HTR-8/SVneo (cell line): Measurements from ENCODE around the gene PXDC1.
A peak's percentile ranks its signal among the peaks of the same experiment; 100 is the strongest.
"Not testable (repeated sequence)": the region's sequence is repeated elsewhere in the genome, so short reads cannot be mapped to it uniquely, and the experiment has no call there.

Source experiments
- DNase-seq: peaks from one replicate; pipeline ENCODE4 v3.0.0; 2011; ENCODE audit warnings: low spot score, mixed read lengths; ENCODE audit not compliant: insufficient read length
- FAIRE-seq: peaks from 2 replicates; lab custom pipeline; 2011; peaks lifted over from hg19 to GRCh38; lab: Jason Lieb, UNC

The PXDC1 gene

DNA sequence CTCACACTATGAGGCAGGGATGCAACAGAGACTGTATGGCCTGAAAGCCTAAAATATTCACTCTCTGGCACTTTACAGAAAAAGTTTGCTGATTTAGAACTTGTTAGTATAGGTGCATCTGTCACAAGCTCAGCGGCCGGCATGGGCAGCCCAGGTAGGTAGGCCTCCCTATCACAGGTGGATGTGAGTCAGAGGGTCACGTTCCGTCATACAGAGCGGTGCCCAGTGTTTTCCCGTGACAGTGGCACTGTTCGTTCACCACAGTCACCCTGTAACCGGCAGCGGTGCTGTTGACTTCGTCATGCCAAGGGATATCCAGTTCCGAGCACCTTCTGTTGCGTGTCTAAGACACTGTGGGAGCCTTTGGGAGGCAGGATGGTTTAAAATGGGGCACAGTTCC is 32.9 kb upstream of the PXDC1 start:
- DNase-seq (no peak), FAIRE-seq (peak; percentile 13)

DNA sequence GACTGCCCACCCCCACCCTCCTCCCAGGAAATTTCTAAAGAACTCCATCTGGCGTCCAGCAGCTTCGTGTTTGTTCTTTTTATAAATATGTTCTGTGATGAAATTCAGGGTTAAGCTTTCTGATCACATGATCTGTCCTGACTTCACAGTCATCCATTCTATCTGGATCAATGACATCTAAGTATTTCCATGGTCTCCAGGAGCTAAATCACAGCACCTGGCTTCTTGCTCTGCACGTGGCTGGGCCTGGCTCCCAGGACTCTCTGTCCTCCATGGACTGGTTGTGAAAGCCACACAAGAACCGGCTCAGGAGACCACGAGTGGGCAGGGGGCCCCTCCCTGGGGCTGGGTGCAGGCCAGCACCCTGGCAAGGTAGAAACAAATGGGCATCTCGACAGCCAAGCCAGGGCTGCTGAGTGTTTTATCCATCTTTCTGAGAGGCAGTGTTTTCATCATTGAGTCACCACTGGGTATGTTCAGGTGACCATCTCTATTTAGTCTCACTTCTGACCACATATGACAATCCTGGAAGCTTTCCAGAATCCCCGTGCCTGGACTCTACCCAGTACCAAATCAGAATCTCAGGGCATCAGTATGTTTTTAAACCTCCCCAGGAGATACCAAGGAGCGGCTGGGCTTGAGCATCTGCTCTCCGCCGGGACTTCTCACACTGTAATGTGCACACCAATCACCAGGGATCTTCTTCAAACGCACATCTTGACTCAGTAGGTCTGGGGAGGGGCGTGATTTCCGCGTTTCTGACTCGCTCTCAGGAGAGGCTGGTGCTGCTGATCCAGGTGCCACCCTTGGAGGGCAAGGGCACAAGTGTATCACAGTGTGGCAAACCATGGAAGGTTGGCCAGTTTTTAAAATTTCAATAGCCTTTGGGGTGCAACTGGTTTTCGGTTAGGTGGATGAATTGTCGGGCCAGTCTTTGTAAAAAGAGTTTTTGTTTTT is 31.6 kb upstream of the PXDC1 start:
- DNase-seq (no peak), FAIRE-seq (no peak)

DNA sequence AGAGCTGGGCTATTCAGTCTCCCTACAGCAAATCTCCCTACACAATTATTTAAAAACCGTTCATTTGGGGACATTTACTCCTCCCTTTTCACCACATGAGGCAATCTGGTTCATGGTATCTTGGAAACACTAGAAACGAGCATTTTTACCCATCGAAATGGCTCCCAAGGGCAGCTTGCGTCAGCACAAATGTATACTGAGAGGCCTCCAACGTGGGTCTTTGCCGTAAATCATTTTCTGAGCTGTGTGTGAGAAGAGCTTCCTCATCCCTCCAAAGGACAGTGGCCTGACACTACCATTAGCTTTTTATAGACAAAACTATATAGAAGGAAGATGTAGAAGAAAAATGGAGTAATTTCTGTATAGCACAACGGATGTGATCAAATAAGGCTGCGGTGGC is 30.0 kb upstream of the PXDC1 start:
- no peak for FAIRE-seq
- no peak for DNase-seq

DNA sequence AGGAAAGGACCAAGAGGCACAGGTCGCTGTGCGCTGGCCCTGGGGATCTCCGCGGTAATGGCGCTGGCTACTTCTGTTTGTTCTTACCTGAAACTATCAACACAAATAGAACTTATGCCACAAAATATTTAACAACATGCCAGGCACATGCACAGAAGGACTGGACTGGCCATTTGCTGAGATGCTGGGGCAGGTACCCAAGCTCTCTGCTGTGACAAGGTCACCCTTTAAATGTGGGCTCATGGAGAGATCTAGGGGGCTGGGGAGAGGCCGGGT is 28.0 kb upstream of the PXDC1 start:
- no peak for FAIRE-seq
- no peak for DNase-seq

DNA sequence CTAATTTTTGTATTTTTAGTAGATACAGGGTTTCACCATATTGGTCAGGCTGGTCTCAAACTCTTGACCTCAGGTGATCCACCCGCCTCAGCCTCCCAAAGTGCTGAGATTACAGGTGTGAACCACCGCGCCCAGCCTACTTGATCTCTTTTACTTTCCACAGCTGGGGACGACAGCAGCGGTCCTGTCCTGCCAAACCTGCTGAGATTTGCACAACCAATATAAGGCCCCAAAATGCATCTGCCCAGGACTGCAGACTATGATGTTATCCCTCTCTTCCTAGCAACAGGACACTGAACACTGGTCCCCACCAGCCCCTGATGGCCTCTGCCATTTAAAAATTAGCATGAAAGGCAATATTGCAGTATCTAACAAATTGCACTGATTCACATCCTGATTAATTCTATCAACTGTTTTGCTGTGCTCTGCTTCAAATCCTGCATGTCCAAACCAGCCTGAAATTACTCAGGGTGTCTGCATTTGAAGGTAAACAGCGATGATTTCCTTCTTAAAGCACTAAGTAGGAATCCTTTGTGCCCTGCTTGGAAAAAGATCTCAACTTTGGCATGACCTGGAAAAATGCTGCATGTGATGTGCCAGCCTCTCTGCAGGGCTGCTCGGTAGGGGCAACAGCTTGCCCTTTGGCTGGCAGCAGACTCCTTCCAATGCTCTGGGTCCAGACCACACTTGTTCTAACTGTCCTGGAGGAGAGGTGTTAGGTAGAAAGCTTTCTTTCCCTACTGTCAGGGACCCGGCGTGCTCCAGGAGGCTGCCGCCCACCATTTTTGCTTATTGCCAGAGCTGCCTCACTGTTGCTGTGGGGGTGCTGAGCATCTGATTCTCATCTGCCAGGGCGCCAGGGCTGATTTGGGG is 27.4 kb upstream of the PXDC1 start:
- FAIRE-seq (no peak), DNase-seq (no peak)

DNA sequence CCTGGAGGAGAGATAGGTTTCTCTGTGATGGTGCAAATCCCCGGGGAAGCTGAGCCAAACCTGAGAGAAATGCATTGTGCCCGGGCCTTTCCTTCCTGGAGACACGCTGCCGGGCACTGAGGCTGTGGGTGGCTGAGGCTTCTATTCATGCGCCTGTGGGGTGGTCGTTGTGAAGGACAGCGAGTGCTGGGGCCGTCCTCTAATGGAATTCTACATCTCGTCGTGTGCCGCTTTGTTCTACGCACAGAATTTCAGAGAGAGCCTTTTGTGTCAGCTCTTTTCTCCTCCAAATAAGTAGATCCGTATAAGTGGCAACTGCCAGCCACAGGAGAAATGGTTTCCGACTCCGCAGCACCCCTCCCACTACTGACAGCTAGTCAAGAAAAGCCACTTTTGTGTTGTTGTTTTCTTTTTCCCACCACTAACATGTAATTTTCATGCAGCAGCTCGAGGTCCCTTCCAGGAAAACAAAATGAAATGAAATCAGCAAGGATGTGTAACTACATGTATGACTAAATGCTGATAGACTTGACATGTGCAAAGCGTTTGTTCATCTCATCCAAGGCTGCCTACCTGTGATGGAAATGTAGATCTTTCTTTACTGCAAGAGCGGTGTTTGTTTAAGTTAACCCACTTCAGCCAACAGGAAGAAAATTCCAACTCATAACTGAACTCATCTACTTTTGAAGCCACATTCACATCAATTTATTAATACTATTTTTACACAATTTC is 26.4 kb upstream of the PXDC1 start:
- FAIRE-seq (no peak), DNase-seq (no peak)

DNA sequence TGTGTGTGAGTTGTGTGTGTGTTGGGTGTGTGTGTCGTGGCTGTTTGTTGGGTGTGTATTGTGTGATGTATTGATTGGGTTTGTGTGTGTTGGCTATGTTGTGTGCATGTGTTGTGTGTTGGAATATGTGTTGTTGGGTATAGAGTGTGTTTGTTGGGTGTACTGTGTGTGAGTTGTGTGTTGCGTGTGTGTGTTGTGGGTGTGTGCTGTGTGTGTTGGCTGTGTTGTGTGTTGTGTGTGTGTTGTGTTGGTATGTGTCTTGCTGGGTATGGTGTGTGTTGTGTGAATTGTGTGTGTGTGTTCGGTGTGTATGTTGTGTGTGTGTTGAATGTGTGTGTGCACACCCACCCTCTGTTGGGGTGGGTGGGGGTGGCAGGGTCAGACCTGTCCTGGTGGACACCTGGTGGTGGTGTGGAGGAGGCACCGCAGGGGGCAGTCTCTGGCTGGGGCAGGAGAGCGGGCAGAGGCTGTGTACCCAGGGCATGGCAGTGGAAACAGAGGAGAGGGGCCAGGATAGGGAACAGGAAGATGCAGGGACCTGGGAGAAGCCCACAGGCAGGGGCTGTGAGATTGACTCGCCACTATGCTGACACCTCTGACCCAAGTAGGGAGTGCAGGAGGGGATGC is 25.5 kb upstream of the PXDC1 start:
- peak; percentile 99 for FAIRE-seq

DNA sequence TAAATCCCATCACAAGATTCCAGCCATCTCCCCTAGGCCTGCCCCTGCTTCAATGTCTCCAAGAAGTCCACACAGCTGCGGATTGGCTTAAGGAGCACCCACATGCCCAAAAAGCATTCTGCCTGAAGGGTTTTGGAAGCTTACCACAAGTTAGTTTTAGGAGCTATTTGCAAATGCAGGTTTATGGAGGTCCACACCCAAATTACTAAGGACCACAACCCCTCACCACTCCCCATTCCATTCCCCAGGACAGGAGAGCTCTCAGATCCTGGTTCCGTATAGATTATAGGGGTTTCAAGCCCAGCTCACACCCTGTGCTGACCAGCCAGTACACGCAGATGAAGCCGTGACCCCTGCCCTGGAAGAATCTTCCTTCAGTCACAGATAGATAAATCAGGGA is 24.3 kb upstream of the PXDC1 start:
- DNase-seq = no peak
- no peak for FAIRE-seq

More for the DNA sequence above, 25.5 kb upstream of the PXDC1 start:
- DNase-seq = peak; percentile 45

DNA sequence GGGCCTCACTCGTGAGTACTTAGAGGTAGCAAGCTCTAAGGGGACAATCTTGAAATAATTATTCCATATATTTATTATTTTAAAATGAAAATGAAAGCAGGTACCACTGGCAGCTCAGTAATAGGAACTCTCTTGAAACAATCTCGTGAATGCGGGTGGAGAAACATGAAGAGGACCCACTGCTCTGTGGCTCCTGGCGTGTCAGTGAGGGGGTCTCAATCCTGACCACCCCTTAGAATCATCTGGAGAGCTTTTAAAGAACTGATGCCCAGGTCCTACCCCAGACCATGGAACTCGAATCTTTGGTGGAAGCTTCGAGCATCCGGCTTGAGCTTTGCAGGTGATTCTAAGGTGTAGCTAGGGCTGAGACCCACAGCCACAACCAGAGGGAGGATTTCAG is 23.9 kb upstream of the PXDC1 start:
- no peak for DNase-seq
- FAIRE-seq = no peak

DNA sequence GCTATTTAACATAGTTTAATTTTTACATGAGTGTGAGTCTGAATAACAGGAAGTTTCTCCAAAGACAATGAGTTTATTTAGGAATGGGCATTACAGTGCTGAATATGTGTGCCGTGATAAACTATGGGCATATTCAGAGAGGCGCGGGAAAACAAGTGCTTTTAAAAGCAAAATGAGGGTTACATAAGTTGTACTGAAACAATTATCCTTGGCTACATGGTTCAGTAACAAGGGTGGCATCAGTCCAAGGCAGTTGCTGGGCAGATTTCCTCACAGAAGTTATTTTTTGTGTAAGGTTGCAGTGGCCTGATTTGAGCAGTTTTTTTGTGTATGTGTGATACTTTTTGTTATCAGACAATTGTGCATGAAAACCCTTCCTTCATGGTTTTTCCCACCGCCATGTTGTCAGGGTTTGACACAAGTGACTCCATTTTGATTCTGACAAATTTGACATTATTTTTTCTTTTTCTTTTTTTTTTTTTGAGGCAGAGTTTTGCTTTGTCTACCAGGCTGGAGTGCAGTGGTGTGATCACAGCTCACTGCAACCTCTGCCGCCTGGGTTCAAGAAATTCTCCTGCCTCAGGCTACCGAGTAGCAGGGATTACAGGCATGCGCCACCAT is 22.3 kb upstream of the PXDC1 start:
- DNase-seq = no peak
- no peak for FAIRE-seq

DNA sequence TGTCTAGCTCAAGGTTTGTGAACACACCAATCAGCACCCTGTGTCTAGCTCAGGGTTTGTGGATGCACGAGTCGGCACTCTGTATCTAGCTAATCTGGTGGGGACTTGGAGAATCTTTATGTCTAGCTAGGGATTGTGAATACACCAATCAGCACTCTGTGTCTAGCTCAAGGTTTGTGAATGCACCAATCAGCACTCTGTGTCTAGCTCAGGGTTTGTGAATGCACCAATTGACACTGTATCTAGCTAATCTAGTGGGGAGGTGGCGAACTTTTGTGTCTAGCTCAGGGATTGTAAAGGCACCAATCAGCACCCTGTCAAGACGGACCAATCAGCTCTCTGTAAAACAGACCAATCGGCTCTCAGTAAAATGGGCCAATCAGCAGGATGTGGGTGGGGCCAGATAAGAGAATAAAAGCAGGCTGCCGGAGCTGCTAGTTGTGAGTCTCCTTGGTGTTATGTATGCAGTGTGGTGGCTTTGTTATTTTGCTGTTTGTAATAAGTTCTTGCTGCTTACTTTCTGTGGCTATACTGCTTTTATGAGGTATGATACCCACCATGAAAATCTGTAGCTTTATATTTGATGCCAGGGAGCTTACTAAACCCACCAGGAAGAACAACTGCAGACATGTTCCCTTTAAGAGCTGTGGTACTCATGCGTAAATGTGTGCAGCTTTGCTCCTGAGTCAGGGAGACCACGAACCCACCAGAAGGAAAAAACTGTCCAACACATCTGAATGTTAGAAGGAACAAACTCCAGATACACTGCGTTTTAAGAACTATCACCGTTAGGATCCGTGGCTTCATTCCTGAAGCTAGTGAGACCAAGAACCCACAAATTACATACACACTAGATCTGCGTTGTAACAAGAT is 20.9 kb upstream of the PXDC1 start:
- DNase-seq, FAIRE-seq: not testable (repeated sequence)

DNA sequence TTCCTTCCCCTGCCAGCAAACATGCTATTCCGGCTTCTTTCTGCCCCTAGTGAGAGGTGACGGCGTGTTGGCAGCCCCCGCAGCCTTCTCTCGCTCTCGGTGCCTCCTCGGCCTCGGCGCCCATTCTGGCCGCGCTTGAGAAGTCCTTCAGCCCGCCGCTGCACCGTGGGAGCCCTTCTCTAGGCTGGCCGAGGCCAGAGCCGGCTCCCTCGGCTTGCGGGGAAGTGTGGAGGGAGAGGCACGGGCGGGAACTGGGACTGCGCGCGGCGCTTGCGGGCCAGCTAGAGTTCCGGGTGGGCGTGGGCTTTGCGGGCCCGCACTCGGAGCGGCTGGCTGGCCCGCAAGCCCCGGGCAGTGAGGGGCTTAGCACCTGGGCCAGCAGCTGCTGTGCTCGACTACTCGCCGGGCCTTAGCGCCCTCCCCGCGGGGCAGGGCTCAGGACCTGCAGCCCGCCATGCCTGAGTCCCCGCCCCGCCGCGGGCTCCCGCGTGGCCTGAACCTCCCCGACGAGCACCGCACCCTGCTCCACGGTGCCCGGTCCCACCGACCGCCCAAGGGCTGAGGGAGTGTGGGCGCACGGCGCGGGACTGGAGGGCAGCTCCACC is 20.0 kb upstream of the PXDC1 start:
- FAIRE-seq = no peak

DNA sequence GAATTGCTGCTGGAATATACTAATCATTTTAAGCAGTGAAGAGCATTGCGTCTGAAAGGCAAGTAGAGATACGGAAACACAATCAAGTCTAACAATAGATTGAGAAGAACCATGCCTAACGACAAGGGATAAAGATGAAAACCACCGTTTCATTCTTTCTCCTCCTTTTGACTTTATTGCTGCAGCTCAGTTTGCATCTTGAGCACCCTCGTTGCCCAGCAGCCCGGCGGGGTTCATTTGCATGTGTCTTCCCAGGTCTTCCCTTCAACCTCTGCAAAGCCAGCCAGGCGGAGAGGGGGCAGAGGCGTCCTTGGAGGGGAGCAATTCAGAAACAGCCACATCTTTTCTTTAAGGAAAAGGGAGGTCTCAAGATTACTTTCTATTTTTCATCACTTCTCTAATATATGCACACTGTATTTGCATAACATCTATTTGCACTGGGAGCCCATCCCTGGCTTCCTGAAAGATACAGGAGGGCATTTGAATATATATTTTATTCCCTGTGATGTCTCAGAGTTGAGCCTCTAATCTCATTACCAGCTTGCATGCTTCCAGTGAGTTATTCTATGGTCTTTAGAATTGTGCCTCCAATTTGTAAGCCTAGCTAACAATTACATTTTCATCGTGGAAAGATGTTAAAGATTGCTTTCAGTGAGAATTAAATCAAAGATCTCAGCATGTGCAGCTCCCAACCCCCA is 18.7 kb upstream of the PXDC1 start:
- no peak for FAIRE-seq
- DNase-seq = no peak

More for the DNA sequence above, 20.0 kb upstream of the PXDC1 start:
- no peak for DNase-seq

DNA sequence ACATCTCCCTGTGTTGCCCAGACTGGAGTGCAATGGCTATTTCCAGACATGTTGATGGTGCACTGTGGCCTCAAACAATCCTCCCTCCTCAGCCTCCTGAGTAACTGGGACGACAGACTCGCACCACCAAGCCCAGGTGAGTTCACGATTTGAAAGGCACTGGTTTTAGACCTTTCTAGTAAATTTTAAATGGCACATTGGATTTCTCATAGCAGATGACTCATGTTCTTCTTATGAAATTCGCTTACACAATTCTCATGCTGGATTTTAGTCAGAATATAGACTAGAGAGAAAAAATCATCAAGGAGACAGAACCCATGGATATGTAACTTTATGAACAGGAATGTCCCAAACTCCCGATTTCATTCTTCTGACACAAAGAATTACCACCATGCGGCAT is 18.1 kb upstream of the PXDC1 start:
- DNase-seq (no peak), FAIRE-seq (no peak)

DNA sequence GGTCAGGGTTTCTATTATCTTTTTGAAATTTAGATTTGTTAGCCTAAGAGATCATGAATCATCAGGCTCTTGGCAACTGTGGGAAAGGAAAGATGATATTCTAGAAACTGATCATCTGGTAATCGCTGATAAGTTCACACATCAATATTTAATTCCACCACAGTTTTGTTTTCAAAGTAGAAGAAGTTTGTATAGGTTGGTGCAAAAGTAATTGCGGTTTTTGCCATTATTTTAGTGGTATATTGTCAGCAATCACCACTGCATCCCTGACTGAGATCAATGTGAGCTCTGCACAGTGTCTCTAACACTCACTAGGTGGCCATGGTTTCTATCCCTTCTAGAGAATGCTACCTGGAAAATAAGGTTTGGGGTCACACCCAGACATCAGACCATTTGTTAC is 17.0 kb upstream of the PXDC1 start:
- FAIRE-seq = no peak
- no peak for DNase-seq

DNA sequence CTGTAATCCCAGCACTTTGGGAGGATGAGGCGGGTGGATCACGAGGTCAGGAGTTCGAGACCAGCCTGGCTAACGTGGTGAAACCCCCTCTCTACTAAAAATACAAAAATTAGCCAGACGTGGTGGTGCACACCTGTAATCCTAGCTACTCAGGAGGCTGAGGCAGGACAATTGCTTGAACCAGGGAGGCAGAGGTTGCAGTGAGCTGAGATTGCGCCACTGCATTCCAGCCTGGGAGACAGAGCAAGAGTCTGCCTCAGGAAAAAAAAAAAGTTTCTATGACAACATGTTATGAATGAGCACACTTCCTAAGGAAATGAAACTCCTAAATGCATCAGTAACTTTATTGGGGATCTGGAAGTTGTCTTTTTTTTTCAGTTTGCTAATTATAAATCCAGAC is 16.0 kb upstream of the PXDC1 start:
- DNase-seq, FAIRE-seq: not testable (repeated sequence)

DNA sequence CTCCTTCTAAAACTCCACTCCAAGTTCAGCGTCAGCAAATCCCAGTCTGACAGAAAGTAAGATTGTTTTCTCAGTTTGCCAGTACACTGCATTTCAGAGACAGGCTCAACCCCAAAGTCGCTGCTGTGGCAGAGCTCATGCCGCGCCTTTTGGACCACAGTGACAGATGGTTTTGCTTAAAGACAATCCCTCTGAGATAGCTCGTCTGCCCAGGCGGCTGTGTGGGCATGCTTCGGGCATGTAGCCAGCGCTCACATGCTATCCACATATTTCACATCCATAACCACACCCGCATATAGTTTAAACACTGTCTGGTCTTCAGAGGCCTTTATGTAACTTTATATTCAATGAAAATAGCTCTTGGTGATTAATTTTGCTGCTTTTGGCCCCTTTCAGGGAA is 14.7 kb upstream of the PXDC1 start:
- FAIRE-seq = no peak
- no peak for DNase-seq

DNA sequence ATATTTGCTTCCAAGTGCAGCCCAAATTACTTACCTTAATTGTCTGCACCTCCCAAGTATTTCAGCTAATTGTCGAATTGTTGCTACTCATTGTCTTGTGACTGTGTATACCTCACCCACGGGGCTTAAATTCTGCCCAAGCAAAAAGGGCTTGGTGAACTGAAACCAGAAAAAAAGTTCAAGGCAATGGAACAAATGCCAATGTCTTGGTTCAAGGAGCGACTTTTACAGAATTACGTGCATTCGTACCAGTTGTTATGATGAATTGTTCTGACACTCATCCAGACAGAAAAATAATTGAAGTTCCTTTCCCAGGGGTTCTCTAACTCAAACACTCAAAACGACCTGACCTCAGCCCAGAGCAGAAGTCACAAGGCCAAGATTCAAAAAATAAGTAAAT is 13.9 kb upstream of the PXDC1 start:
- DNase-seq = no peak

More for the DNA sequence above, 13.9 kb upstream of the PXDC1 start:
- no peak for FAIRE-seq
